HFF-Myc (cell line): ENCODE results near the gene PLEKHG3.

Experiments used
- DNase-seq: peaks from one replicate; pipeline ENCODE4 v3.0.0-alpha.2; 2011; ENCODE audit warnings: low read depth; ENCODE audit errors: extremely low read depth
- H3K4me3 ChIP-seq: replicated peaks from 2 replicates; pipeline ENCODE4 v1.5.1; 2011; ENCODE audit warnings: low read depth, mild to moderate bottlenecking, control low read depth, low read length
- TF ChIP-seq, protein P1 (sequence below): IDR thresholded peaks from 2 replicates; pipeline ENCODE4 v1.5.1; 2012; ENCODE audit warnings: mild to moderate bottlenecking, low read depth, low read length, control low read depth; ENCODE audit errors: missing control alignments

PLEKHG3 gene

DNA sequence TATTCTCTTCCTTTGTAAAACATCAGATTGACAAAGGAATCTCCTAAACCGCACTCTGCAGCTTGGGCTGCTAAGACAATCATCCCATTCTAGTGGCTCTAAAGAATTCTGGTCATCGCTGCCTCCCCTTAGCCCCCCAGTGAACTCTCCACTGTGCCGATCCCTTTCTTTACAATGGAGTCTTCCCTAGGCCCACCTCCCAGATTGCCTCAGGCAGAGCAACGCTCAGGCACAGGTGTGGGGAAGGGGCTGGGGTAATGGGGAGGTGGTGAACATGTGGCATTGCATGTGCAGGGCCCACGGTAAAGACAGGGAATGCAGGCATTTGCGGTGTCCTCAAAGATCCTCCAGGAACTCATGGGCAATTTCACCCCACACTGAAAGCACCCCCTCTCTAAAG, 86.3 kb downstream of the PLEKHG3 start:
- TF ChIP-seq, protein P1, sequence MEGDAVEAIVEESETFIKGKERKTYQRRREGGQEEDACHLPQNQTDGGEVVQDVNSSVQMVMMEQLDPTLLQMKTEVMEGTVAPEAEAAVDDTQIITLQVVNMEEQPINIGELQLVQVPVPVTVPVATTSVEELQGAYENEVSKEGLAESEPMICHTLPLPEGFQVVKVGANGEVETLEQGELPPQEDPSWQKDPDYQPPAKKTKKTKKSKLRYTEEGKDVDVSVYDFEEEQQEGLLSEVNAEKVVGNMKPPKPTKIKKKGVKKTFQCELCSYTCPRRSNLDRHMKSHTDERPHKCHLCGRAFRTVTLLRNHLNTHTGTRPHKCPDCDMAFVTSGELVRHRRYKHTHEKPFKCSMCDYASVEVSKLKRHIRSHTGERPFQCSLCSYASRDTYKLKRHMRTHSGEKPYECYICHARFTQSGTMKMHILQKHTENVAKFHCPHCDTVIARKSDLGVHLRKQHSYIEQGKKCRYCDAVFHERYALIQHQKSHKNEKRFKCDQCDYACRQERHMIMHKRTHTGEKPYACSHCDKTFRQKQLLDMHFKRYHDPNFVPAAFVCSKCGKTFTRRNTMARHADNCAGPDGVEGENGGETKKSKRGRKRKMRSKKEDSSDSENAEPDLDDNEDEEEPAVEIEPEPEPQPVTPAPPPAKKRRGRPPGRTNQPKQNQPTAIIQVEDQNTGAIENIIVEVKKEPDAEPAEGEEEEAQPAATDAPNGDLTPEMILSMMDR, result no peak
- H3K4me3 ChIP-seq, result no peak overlapping the region
- DNase-seq, result no peak

DNA sequence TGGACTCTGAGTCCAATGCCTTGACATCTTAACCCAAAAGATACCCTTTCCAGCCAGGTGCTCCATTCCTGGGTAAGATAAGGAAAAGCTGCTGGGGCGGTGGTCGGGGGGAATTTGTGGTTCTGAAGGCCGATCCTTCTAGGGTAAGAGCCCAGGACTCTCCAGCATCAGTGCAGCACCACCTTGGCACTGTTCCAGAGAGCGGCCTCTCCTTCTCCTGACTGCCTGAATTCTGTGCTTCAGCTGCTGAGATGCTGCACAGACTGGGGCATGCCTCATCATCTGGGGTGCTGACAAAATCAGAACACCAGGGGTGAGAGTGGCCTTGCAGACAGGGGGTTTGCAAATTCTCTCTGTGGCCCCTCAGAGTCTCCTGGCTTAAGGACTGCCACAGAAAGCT, 88.0 kb downstream of the PLEKHG3 start:
- no peak for DNase-seq
- TF ChIP-seq, protein P1, result no peak
- no peak overlapping the region for H3K4me3 ChIP-seq

DNA sequence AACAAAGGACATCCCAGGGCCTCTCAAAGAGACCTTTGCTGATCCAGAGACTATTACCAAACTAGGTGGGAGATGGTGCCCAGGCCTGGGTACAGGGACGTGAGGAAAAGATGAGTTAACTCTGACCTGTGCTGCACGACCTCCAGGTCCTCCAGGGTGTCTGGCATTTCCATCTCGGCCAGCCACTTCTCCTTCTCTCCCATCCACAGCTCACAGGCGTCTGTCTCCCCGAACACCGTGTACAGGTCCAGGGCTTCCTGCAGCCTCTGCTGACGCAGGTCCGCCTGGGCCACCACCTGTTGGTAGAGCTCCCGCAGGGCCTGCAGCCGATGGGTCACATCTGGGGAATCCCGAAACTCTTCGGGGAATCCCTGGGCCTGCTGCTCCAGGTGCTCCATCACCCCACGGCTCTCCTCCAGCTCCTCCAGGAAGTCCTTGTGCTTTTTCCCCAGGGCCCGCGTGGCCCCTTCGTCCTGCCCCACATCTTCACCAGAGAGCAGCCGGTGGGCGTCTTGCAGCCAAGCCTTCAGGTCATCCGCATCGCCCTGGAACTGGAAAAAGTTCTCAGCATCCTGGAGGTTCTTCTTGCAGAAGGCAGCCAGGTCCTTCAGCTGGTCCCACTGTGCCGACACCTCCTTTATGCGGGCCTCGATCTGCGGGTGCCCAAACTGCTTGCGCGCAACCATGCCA, 88.8 kb downstream of the PLEKHG3 start:
- TF ChIP-seq, protein P1, result no peak
- no peak overlapping the region for H3K4me3 ChIP-seq
- DNase-seq, result no peak

DNA sequence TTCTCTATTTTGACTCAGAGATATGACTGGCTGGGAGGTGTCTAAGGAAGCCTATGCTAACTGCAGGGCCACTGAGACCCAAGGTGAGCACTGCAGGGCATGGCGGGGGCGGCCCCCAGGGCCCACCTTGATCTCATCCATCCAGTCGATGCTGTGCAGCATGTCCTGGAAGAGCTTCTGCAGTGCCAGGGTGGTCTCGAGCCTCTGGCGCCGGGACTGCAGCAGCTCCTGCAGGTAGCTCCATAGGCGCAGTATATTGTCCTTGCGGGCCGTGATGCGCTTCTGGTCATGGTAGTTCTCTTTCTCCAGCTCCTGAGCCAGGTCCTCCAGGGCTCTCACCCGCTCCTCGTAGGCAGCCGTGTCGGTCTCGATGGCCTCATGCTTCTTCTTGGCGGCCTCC, 91.0 kb downstream of the PLEKHG3 start:
- TF ChIP-seq, protein P1, result no peak
- no peak for DNase-seq

DNA sequence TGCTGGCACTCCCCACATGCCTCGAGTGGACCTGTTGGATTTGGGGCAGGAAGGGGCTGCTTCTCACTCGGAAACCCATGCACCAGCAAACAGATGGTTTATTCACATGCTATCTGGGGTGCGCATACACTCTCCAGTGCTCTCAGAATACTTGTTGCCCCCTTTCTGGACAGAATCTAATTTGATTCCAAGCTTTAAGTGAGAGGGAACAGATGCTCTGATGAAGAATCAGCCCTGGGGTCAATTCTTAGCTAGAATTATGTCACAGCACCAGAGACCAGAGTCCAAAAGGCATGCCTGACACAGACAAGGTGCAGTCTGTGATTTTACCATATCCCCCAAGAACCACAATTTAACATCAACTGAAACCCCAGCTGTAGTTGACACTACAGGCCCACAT, 91.7 kb downstream of the PLEKHG3 start:
- no peak for DNase-seq
- TF ChIP-seq, protein P1, result no peak

More for the DNA sequence above, 91.0 kb downstream of the PLEKHG3 start:
- H3K4me3 ChIP-seq, result no peak overlapping the region

DNA sequence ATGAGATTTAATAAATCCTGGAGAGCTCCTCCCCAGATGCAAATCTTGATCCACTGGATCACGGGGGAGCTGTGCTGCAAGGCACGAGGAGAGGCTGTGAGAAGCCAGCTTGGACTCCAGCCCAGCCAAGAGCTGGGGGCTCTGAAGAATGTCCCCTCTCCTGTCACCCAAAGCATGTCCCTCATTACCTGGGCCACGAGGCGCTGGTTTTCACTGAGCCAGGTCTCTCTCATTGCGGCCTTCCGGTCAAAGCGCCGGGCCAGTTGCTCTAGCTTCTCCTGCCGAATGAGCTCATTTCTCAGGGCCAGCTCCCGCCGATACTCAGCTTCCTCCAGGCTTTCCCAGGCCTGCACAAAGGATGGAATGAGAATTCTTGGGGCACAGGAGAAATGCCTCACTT, 92.1 kb downstream of the PLEKHG3 start:
- TF ChIP-seq, protein P1, result no peak

More for the DNA sequence above, 91.7 kb downstream of the PLEKHG3 start:
- no peak overlapping the region for H3K4me3 ChIP-seq

DNA sequence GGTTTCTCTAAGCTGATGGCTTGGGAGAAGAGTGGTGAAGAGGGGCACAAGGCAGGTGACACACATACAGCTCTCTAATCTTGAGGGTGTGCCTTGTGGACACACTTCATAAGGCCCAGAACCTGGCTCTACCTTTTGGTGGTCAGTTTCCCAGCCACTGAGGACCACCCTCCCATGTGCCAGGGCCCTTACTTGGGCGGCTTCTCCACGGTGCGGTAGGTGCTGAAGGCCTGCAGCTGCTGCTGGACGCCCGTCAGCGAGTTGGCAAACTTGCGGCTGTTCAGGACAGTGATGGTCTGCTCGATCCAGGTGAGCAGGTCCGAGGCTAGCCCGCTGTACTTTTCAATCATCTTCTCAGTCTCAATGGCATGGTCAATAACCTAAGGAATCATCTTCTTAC, 95.3 kb downstream of the PLEKHG3 start:
- no peak overlapping the region for H3K4me3 ChIP-seq
- DNase-seq, result no peak
- TF ChIP-seq, protein P1, result no peak

More for the DNA sequence above, 92.1 kb downstream of the PLEKHG3 start:
- no peak overlapping the region for H3K4me3 ChIP-seq
- no peak for DNase-seq
